ENCODE results near the gene NRL.
A peak's percentile ranks its signal among the peaks of the same experiment; 100 is the strongest.

NRL gene

DNA sequence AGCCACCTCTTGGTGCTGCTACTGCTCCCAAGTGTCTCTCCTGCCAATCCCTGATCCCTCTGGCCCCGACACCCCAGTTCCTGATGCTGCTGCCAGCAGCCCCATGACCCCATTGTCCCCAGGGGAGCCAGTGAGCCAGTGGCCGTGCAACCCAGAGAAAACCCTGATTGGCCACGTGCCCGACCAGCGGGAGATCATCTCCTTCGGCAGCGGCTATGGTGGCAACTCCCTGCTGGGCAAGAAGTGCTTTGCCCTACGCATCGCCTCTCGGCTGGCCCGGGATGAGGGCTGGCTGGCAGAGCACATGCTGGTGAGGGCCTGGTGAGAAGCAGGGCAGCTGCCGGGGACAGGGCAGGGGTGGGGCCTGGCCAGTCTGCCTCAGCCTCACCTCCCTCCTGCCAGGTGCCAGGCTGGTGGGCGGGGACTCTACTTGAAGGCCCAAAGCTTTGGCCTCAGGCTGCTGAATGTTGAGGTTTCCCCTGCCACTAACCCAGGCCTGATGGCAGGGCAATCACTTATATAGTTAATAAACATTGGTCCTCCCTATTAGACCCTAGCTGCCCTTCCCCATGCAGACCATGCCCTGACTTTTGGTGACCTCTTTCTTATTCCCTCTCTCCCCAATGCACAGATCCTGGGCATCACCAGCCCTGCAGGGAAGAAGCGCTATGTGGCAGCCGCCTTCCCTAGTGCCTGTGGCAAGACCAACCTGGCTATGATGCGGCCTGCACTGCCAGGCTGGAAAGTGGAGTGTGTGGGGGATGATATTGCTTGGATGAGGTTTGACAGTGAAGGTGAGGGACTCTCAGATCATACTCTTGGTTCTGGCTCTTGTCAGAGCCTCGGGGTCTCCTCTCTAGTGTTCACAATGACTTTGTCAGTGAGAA, 15.6 kb downstream of the NRL start:
- no peak for DNase-seq

DNA sequence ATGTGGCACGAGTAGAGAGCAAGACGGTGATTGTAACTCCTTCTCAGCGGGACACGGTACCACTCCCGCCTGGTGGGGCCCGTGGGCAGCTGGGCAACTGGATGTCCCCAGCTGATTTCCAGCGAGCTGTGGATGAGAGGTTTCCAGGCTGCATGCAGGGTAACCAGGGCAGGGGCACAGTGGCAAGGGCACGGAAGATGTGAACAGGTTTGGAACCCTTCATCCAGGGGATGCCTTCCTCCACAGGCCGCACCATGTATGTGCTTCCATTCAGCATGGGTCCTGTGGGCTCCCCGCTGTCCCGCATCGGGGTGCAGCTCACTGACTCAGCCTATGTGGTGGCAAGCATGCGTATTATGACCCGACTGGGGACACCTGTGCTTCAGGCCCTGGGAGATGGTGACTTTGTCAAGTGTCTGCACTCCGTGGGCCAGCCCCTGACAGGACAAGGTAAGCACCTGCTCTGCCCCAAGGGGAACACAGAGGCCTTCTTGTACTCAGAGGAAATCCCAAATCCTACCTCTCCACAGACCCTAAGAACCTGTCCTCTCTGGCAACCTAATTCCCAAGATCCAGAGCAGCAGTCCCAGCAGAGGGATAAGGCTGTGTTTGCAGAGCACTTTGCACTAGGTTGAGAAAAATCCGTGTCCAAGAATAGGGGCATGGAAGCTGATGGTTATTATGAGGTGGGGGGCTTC, 16.4 kb downstream of the NRL start:
- DNase-seq, result no peak

DNA sequence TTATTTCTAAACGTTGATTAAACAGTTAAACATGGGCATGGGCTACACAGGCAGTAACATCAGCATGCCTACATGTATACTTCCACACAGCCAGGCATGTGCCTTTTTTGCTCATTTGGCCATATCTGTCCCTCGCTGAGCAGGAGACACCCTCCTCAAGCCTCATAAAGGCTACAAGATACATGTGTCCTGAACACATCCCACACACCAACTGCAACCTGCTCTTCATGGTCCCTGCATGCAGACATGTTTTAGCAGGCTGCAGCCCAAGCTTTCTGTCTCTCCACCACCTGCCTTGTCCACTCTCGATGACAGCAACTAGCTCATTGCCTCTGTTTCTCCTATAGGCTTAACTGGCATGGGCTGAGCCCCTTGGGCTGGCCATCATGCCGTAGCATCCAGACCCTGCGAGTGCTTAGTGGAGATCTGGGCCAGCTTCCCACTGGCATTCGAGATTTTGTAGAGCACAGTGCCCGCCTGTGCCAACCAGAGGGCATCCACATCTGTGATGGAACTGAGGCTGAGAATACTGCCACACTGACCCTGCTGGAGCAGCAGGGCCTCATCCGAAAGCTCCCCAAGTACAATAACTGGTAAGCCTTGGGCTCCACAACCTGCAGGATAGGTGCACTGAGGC, 18.1 kb downstream of the NRL start:
- no peak for DNase-seq

DNA sequence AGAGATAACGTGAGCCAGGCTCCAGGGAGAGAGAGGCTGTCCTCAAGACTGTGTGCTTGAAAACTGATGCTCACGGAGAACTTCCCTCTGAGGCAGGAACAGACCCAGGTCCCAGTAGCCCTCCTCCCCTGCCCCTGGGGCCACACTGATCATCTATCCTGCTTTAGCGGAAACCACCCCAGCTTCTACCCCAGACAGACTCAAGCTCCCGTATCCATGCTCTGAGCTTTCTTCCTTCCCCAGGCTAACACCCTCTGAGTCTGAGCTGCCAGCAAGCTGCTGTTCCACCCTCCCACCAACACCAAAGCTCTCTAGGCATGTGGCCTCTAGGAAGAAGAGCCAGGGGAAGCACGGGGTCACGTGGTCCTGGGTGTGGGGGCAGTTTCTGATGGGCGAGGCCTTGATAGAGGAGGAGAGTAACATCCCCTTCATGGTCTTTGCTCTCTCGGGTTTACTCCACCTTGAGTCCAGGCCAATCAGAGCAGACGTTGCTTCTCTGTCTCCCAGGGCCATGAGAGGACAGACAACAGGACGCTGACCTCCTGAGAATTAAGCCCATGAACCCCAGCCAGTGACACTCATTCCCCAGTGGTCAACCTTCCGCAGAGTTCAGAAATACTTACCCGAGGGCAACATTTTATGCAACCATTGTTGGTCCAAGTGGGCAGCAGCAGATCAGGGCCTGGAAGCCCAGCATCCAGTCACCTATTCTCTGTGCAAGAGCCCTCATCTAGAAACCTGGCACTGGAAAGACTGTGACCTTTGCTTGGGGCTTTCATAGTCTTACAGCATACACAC, 19.3 kb downstream of the NRL start:
- no peak for DNase-seq

DNA sequence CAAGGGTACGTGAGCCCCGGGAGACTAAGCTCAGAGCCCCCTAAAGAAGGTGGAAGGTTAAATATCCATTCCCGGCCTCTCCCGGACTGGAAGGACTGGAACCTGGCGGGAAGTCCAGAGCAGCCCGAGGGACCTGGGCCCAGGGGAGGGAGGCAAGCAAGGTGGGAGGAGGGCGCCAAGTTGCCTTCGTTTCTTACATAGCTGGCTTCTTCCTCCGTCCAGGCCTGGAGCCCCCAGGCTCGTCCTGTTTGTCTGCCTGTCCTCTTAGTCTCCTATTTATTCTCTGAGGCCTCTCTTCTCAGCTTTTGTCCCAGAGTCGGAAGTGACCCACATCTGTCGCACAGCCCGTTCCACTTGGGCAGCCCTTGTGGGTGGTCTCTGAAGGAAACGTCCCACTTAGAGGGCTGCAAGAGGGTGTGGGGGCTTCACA, 19.9 kb downstream of the NRL start:
- DNase-seq, result no peak

DNA sequence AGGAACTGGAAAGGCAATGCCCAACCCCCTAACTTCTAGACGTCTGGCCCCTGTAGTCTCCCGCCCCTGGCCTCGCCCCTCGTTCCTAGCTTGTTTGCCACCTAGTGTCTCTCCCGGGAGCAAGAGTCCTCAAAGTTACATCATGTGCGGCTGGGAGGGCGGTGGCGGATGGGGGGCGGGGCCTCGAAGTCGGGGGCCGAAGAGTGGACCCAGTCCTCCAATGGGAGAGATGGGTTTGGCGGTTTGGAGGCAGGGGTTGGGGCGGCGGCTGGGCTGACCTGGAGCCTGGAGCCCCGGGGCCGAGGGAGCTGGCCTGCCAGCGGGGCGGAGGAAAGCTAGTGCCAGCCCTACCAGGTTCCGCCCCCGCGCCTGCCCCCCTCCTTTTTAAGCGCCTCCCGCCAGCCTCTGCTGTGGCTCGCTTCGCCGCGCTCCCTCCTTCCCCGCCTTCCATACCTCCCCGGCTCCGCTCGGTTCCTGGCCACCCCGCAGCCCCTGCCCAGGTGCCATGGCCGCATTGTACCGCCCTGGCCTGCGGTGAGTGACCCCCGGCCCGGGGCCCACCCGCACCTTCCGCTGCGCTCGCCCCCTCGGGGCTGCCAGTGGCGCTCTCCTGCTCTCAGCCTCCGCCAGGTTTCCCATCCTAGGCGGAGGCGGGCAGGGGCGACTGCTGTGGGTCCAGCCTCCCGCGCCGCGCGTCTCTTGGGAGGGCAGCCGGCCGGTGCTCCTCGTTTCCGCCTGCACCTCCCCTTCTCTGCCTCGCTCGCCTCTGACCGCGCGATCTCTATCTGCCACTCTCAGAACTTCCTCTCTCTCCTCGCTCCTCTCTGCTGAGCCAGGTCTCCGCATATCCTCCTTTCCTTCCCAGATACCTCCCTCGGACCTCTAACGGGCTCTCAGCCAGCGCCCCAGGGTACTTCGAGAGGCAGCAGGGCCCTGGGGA, 20.6 kb downstream of the NRL start, which contains the start of gene PCK2:
TSS of gene PCK2 (plus strand) at position 411 of the 940 bp plus-strand sequence. CDS start at position 506, 95 bp downstream.
- peak; percentile 65 for DNase-seq

DNA sequence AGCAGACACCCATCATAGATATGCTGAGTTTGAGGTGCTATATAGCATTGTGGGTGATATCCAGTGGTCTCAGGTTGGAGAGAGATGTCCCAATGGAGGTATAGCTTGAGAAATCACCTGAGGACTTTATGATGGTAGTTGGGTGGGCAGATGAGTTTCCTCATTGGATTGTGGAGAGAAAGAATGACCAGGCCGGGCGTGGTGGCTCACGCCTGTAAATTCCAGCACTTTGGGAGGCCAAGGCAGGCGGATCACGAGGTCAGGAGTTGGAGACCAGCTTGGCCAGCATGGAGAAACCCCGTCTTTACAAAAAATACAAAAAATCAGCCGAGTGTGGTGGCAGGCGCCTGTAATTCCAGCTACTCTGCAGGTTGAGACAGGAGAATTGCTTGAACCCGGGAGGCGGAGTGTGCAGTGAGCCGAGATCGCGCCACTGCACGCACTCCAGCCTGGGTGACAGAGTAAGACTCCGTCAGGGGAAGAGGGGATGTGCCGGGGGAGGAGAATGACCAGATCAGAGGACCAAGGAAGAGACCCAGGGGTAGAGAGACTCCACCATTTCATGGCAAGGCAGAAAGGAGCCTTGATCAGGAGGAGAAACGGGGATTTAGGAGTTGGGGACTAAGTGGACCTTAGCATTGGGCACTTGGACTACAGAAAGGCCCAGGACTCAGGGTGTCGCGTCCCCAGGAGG, 21.4 kb downstream of the NRL start:
- no peak for DNase-seq

DNA sequence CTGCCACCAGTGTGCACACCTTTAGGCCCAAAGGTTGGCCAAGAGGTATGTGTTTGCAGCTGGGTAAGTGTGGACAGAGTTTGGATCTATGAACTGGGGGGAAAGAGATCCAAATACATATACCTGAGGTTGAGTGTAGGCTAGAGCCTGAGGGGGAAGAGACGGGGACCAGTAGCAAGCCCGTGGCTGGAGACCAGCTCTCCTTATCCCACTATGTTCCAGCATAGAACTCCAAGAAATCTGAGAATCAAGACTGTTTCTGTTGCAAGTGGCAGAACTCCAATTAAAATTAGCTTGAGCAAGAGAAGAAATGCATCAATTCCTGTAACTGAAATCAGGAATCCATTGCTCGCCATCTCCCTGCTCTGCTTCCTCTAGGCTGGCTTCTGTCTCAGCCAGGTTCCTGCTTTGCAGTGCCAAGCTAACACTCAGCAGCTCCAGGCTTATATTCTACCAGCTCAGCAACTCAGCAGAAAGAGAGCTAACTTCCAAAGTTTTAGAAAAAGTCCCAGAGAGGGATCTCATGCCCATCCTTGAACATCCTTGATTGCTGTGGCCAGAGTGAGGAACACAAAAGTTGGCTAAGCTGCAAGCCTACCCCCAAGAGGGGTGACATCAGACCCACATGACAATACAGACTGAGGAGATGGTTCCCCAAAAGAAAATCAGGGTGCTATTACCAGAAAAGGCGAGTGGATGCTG, 22.1 kb downstream of the NRL start:
- DNase-seq, result no peak

DNA sequence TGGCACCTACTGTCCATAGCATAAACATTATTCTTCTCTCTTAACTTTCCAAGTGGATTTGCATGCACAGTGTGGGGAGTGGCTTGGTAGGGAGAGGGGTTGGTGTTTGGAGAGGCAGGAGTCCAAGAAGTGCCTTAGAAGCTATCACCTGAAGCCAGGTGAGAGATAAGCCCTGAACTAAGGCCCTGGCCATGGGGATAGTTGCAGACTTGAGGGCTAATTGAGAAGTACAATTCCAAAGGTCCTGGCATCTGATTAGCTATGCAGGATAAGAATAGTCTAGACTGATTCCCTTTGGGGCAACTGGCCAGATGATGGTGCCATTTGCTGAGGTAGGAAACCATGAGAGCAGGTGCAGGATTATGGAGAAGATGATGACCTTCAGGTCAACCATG, 22.6 kb downstream of the NRL start:
- no peak for DNase-seq

DNA sequence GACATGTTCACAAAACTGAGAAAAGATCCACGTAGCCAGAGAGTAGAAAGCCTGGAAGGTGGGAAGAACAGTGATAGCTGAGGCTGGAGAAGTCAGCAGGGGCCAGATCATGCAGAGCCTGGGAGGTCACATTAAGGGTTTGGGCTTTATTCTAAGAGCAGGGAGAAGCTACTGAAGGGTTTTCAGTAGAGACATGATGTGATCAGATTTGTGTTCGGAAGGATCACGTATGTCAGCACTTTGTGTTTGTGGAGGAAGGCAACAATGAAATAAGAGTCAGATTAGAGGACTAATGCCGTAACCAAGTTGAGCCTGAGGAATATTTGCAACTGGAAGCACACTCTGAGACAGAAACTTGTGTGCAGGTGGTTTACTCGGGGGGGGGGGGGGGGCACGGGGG, 24.9 kb downstream of the NRL start:
- DNase-seq, result no peak

DNA sequence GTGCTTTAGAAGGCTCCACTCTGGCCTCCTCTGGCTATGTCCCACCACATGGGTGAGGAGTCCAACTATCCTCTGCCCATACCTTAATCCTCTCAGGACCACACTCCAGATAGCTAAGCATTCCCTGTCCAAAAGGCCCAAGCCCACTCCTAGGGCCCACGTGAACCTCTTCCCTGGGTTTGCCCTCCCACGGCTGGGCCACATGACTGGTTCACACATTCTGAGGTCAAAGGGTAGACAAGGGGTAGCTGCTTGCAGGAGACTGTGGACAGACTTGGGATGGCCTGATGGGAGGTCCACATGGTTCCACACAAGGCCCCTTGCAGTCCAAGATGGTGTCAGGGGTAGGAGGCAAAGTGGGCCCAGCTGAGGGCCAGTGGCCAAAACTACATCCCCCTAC, 26.7 kb downstream of the NRL start:
- DNase-seq, result no peak

DNA sequence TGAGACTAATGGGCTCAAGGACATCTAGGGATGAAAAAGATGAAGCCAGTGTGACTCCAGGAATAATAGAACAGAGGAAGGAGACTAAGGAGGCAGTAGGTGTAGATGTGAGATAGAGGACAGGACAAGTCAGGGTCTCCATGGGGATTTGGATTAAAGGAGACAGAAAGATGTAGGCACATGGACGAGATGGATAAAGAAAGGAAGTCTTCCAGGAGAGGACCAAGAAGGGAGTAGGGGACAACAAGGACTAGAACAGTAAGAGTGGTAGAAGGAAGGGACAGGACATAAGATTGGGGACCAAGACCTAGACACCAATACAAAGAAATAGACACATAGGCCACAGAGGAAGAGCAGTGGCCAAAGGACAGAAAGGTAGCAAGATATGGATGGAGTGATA, 27.7 kb downstream of the NRL start:
- no peak for DNase-seq

DNA sequence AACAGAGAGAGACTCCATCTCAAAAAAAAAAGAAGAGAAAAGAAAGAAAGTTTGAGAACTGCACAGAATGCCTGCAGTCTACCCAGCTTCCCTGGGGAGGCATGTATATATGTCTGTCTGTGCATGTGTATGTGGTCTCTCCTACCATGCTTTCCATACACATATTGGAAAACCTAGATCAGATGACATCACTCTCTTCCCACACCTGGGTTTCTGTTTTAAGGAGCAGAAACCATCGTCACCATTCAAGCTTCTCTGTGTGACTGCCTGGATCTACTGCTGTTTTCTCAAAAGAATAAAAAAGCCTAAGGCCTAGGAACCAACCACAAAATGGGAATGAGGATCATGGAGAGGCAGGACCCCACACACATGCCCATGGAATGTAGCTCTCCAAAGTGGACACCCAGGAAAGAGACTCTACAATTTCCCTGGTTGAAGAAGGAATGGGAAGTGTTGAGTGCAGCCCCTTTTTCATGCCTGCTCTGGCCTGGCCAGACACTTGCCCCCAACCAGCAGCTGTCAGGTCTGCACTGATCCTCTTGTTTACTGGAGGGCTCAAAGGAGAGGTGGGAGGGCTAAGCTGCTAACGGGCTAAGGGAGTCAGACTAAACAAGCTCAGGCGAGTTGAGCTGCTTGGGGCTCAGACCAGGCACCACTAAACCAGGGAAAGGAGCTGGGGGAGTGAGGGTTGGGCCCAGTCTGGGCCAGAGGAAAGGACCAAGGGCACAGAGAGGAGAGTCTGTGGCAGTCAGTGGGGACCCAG, 28.4 kb downstream of the NRL start:
- no peak for DNase-seq

DNA sequence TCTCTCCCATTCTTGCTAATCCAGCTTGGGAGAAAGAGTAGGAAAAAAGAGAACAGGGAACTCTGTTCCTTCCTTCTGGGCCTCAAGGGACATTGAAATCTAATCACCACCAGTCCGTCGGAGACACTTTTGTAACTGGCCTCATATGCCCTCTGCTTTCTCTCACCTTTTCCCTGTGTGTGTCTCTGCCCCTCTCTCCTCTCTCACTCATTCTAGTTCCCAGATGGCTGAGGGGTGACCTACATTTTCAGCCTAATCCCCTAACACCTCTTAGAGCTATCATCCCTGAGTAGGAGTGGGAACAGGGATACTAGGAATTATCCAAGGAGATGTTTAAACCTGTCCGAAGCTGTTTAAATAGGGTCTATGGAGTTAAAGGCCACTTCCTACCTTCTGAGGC, 29.5 kb downstream of the NRL start:
- no peak for DNase-seq

DNA sequence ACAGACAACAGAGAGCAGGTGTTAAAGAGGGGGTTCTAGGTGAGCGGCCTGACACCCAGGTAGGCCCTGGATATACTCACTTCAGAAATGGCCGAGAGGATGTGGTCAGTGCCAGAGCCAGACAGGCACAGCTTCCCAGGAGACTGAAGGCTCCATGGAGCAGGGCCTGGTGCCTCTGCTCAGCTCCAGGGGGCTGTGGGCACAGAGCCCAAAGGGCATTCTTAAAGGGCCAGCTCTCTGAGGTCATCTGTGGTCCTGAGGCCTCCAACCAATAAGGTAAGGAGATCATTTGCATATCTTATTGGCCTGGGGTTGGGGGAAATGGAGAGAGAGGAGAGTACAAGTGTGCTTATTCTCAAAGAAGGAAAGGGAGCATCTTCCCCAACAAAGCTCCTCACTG, 30.3 kb downstream of the NRL start:
- no peak for DNase-seq

DNA sequence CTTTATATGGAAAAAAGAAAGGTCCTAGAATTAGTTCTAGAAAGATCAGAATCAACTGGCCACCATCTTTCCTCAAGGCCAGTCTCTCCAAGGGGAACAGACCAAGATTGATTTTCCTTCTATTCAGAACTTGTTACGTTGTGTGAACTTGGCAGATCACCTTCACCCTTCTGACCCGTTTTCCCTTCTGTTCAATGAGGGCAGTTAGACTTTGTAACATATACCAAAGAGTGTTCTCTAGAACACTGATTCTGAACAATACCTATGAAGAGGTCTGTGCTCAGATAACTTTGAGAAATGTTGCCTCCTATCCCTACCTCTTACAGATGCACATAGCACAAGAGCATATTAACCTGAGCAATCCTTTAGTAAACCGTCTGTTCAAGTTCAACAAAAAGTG, 31.3 kb downstream of the NRL start:
- no peak for DNase-seq

DNA sequence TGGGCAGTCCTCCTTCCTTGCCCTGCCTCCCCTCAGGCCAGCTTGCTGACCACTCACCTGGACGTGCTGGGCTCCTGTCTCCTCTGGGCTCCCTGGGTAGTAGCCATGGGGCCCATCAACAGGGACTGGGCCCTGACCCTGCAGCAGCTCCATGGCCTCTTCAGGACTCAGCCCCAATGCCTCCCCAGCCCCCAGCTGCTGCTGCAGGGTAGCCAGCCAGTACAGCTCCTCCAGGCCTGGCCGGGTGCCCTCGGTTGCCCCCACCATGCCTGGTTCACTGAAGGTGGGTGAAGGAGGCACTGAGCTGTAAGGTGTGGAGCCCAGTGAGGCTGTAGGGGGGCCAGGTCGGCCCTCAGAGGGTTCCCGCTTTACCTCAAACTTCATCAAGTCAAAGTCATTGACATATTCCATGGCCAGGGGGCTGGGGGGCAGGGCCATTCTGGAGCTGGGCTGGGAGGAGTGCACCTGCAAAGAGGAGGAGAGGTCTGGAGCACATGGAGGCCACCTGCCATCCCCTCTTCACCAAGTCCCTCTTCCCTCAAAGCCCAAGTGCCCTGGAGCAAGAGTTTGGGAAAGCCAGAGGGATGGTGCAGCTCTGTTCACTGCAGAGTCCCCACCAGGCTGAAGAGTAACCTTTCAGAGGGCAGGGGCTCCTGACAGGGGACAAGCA, 32.2 kb downstream of the NRL start:
- no peak for DNase-seq

DNA sequence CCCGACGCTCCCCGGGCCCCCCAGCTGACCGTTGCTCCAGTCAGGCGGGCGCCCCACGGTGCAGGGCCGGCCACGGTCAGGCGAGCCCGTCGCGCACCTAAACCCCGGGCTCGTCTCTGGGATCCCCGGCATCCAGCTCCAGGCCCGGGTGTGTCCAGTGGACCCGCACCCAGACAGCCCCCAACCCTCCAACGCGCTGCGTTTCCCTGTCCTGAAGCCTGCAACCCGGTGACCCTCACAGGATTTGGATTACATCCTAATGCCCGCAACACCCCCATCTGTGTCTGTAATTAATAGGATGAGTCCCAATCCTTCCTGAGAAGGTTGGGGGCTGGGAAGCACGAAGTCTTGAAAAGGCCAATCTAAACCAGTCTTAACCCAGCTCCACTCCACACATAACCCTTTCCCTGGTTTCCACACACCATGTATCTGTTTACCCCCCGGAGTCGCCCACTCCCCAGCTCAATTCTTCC, 33.0 kb downstream of the NRL start:
- no peak for DNase-seq

Measured in NCI-H187 treated with DMSO at 0.1 percent for 48 hours (cell line).